ENCODE data around the gene ZC3H7A.

The ZC3H7A gene

GRCh38 chr16:11768849-11769248 lies 28.2 kb downstream of the ZC3H7A start:
- DNase-seq, result no peak

GRCh38 chr16:11762431-11762830 lies 34.6 kb downstream of the ZC3H7A start:
- no peak for DNase-seq

GRCh38 chr16:11759997-11760396 lies 37.1 kb downstream of the ZC3H7A start:
- no peak for DNase-seq

- no peak for DNase-seq
Observed at GRCh38 chr16:11759163-11759834, 37.8 kb downstream of the ZC3H7A start.

DNA sequence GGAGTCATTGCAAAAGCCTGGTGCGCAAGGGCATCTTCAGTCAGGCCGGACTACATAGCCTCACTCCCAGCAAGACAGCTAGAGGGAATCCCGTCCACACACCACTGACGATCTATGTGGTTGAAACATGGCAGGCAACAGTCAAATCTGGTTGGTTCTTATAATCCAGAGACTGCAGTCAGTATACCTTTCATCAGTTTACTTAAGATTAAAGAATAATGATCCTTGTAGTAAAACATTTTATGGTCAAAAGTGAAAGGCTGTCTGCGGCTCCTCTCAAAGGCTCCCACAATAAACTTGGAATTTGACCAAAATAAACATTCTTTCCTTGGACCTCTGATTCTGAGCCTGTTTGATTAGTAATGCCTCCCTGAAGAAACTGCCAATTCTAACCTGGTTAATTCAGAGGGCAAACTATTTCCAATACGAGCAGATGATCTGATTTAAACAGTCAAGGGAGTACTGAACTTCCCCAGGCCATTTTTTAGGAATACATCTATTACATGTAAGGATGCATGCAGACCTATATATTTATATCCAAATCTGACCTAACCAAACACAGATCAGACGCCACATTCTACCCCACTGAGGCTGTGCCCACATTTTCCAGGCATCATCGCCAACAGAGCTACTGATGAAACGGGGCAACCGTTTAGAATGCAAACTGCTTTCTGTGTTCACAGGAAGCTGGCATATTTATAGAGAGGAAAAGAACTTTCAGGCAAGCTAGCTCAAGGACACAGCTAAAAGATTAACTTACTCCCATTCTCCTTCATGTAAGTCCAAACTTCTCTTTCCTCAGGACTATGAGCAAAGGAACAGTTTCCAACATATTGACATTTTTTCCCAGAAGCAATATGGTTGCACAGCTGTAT lies 39.1 kb downstream of the ZC3H7A start:
- no peak for DNase-seq

DNA sequence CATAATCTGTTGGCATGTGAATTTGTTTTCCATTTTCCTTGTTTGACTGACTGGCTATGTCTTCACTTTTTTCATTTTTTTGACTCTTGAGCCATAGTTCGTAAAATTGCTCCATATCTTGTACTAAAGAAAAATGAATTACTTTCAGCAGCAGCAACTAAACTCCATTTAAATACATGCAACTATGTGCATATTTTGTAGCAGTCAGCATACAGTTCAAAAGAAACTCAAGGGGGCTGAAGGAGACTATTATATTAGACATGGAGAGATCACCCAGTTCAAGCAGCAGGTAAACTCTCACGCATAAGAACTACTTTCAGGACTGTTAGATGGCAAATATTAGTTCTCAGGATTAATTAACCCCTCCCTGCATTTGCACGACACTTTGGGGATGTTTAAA lies 40.8 kb downstream of the ZC3H7A start:
- no peak for DNase-seq

GRCh38 chr16:11755022-11755760 lies 41.9 kb downstream of the ZC3H7A start:
- no peak for DNase-seq

DNA sequence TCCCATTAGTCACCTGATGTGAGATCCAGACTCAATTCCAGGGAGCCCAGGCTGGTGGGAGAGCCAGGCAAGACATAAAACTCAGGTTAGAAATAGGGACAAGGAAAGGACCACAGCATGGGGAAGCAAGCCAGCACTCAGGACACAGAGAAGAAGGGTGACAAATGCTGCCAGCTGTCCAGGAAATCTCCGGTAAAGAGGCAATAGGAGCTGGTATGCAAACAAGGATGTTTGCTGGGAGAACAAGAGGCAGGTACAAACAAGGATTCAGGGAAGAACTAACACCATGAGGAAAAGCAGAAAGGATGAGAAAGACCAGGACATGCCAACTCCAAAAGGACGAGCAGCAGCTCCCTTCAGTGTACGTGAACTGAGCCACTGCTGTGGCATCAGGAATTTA lies 44.2 kb downstream of the ZC3H7A start:
- DNase-seq, result no peak

- no peak for DNase-seq
Observed at GRCh38 chr16:11750056-11750455, 47.0 kb downstream of the ZC3H7A start.

DNA sequence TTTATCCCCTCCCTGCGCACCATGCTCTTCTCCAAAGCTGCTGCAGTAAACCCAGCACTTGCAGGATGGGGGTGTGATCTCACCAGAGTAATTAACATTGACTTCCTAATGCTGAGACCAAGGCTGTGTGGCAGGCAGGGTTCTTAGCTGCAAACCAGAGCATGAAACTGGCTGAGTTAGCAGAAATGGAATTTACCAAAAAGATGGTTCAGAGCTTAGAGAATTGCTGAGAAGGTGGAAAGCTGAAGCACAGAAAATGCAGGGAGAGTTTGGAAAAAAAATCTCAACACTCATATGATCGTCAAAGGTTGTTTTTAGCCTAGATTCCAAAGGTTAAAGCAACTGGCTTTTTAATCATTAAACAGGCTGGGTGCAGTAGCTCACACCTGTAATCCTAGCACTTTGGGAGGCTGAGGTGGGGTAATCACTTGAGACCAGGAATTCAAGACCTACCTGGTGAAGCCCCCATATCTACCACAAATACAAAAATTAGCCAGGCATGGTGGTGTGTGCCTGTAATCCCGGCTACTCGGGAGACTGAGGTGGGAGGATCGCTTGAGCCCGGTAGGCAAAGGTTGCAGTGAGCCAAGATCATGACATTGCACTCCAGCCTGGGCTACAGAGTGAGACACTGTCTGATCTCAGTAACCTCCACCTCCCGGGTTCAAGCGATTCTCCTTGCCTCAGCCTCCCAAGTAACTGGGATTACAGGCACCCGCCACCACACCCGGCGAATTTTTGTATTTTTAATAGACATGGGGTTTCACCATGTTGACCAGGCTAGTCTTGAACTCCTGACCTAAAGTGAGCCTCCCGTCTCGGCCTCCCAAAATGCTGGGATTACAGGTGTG lies 48.4 kb downstream of the ZC3H7A start:
- no peak for DNase-seq

DNA sequence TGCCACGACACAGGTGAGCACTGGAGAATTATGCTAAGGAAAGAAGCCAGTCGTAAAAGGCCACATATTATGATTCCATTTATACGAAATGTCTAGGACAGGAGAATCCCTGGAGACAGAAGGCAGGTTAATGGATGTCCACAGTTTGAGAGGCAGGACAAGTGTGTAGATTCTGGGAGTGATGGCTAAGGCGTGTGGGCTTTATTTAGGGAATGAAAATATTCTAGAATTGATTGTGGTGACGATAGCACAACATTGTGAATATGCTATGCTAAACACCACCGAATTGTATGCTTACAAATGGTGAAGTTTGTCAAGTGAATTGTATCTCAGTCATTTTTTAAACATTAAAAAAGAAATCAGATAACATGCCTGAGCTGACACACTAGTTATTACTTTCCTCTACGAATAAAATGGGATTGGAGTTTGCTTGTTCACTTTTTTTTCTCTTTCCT lies 49.1 kb downstream of the ZC3H7A start:
- DNase-seq, result no peak

DNA sequence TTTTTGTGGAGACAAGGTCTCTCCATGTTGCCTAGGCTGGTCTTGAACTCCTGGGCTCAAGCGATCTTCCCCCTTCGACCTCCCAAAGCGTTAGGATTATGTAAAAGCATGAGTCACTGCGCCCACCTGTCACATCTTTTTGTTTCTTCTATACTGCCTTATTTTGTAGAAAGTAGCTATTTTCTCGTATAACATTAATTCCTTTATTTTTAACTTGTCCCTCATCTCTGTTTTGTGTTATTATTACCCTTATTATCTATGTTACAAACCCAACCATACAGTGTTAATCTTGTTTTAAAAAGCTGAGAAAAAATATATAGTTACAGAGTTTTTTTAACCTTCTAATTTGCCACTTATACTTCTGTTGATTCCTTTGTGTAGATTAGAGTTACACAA lies 53.0 kb downstream of the ZC3H7A start:
- no peak for DNase-seq

DNA sequence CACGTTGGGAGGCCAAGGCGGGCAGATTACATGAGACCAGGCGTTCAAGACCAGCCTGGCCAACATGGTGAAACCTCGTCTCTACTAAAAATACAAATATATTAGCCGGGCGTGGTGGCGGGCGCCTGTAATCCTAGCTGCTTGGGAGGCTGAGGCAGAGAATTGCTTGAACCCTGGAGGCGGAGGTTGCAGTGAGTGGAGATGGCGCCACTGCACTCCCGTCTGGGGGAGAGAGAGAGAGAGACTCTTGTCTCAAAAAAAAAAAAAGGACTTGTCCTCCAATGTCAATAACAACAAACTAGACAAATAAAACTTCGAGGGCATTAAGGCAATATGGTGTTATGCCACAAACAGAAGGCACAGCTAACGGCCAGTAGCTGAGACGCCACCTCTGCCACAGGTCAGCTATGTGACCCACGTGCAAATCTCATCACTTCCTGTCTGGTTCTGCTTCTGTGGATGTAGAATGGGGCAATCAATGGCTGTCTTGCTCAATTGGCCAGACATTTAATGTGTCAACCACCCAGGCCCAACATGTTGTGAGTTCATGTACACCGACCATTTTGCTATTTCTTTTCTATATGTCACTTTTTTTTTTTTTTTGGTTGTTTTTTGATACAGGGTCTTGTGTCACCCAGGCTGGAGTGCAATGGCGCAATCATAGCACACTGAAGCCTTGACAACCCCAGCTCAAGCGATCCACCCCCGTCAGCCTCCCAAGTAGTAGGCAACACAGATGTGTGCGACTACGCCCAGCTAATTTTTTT lies 53.6 kb downstream of the ZC3H7A start:
- no peak for DNase-seq

- peak; percentile 90 to 99 (median 99) for DNase-seq
Observed at GRCh38 chr16:11742536-11743307, 54.3 kb downstream of the ZC3H7A start, which contains the start of gene TXNDC11. Gene TXNDC11, minus strand, starts transcription at chr16:11742857. Its CDS starts 127 bp downstream, at chr16:11742730.

DNA sequence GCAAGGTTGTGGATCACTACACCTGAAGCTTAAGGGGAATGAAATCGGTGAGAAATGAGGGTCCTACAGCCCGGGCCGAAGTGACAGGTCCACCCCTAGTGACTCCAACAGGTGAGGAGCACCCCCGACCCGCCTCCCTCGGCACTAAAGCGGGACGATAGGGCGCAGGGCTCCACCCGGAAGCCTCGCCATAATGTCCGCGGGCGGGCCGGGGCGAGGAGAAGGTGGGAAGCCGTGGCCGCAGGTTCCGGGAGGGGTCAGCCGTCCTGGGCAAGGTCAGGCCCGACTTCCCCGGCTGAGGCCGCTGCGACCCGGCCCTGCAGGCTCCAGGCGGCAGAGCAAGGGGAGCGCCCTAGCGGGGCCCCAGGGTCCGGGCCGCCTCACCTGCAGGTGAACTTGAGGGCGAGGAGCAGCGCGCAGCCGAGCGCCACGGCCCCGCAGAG lies 54.9 kb downstream of the ZC3H7A start:
- peak in 1 of 4 experiments; percentile 8 for DNase-seq

GRCh38 chr16:11740567-11740966 lies 56.5 kb downstream of the ZC3H7A start:
- no peak for DNase-seq

GRCh38 chr16:11738742-11739544 lies 58.1 kb downstream of the ZC3H7A start:
- no peak for DNase-seq

DNA sequence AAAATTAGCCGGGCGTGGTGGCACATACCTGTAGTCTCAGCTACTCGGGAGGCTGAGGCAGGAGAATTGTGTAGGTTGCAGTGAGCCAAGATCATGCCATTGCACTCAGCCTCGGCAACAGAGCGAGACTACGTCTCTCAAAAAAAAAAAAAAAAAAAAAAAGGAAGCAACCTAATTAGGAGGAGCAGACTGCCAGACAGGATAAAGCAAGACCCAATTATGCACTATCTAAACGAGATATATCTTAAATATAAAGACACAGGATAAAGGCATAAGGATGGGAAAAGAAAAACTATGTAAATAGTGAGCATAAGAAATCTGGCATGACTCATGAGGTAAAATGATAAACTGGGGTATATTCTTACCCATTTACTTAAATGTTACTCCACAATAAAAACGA lies 59.3 kb downstream of the ZC3H7A start:
- no peak for DNase-seq

GRCh38 chr16:11736903-11737302 lies 60.2 kb downstream of the ZC3H7A start:
- DNase-seq, result no peak

- DNase-seq, result no peak
Observed at GRCh38 chr16:11735787-11736186, 61.3 kb downstream of the ZC3H7A start.

Measured in activated naive CD4-positive, alpha-beta T cell (primary cell).